GM23248 (cell line): ENCODE measurements around the gene LRSAM1.

Source experiments
- EZH2 ChIP-seq: fragments of 200-600 bp; sonication (generic); IDR thresholded peaks from 2 replicates; pipeline ENCODE4 v1.6.1; 2018; ENCODE audit warnings: antibody characterized with exemption, mild to moderate bottlenecking; ENCODE audit not compliant: insufficient read depth, poor library complexity, severe bottlenecking
- EZH2phosphoT487 ChIP-seq: fragments of 200-600 bp; sonication (generic); IDR thresholded peaks from 2 replicates; pipeline ENCODE4 v1.6.1; 2018; ENCODE audit warnings: antibody characterized with exemption, moderate library complexity, mild to moderate bottlenecking, low read depth; ENCODE audit not compliant: insufficient read depth

GRCh38 chr9:127543221-127543620 lies 91.9 kb downstream of the LRSAM1 start:
- TF ChIP-seq EZH2 (no peak), EZH2phosphoT487 (no peak)
